H1 (cell line): ENCODE data around the gene DPY19L3. TPM values are rescaled to one million over a fixed set of nuclear protein-coding genes. Genes with fewer than 3 reads are reported as not detected.

ENCODE experiments used
- CTCF ChIA-PET: fragments of 300-600 bp; sonication (Branson Sonifier 250); formaldehyde crosslinking; loops from one replicate; lab custom pipeline; 2021; ENCODE audit not compliant: partially characterized antibody; lab: Charles Lee
- POLR2A ChIA-PET: fragments of 300-600 bp; sonication (Branson Sonifier 250); formaldehyde crosslinking; loops from one replicate; lab custom pipeline; 2021; ENCODE audit warnings: inconsistent platforms; ENCODE audit not compliant: partially characterized antibody; lab: Charles Lee
- DNase-seq, 2 experiments: peaks; one replicate each; pipeline versions ENCODE4 v3.0.0 to v3.0.0-alpha.2; 2010 to 2022; ENCODE audit warnings: low spot score in 2 of 2, low read depth in 1 of 2, mixed read lengths in 1 of 2
- FAIRE-seq: peaks from 2 replicates; lab custom pipeline; 2011; peaks lifted over from hg19 to GRCh38; lab: Jason Lieb, UNC
- H2AFZ ChIP-seq: 2 replicates; pipeline ENCODE4 v1.8.1; 2012; ENCODE audit warnings: low read length, inconsistent platforms
- H2AK5ac ChIP-seq: 2 replicates; pipeline ENCODE4 v1.6.1; 2013; ENCODE audit warnings: low read depth, low read length
- H2BK120ac ChIP-seq: replicated peaks from 2 replicates; pipeline ENCODE3; 2013; ENCODE audit warnings: low read depth, low read length, inconsistent platforms
- H2BK12ac ChIP-seq: 2 replicates; pipeline ENCODE4 v1.6.1; 2013; ENCODE audit warnings: low read depth, low read length
- H2BK15ac ChIP-seq: 2 replicates; pipeline ENCODE4 v1.6.1; 2013; ENCODE audit warnings: low read length
- H2BK20ac ChIP-seq: 2 replicates; pipeline ENCODE4 v1.6.1; 2013; ENCODE audit warnings: low read length
- H2BK5ac ChIP-seq: 2 replicates; pipeline ENCODE4 v1.6.1; 2013; ENCODE audit warnings: low read depth, low read length
- H3K14ac ChIP-seq: 2 replicates; pipeline ENCODE4 v1.6.1; 2013; ENCODE audit warnings: inconsistent platforms; ENCODE audit not compliant: insufficient read length
- H3K18ac ChIP-seq: 2 replicates; pipeline ENCODE4 v1.6.1; 2013; ENCODE audit warnings: low read length; ENCODE audit errors: extremely low read depth
- H3K23ac ChIP-seq: 2 replicates; pipeline ENCODE4 v1.6.1; 2013; ENCODE audit warnings: inconsistent platforms; ENCODE audit not compliant: insufficient read length
- H3K23me2 ChIP-seq: 2 replicates; pipeline ENCODE4 v1.6.1; 2013; ENCODE audit warnings: low read depth, low read length
- H3K27ac ChIP-seq: 2 replicates; pipeline ENCODE4 v1.6.1; 2011; ENCODE audit warnings: low read depth, low read length, inconsistent platforms
- H3K27me3 ChIP-seq, 4 experiments: replicated peaks in 1 of 4; 1 replicate in 1 of 4; 2 replicates in 3 of 4; pipeline versions ENCODE4 v1.6.1 to v1.8.1; 2011 to 2013; ENCODE audit warnings: low read length in 3 of 4, mild to moderate bottlenecking in 3 of 4, inconsistent platforms in 2 of 4, mixed read lengths in 2 of 4, moderate library complexity in 1 of 4; ENCODE audit not compliant: control insufficient read depth in 3 of 4, insufficient read depth in 3 of 4; ENCODE audit errors: extremely low read depth in 1 of 4
- H3K36me3 ChIP-seq, 4 experiments: 2 replicates each; pipeline versions ENCODE4 v1.6.1 to v1.8.1; 2011 to 2013; ENCODE audit warnings: mild to moderate bottlenecking in 4 of 4, low read length in 3 of 4, moderate library complexity in 2 of 4, control low read depth in 1 of 4, inconsistent platforms in 1 of 4; ENCODE audit not compliant: insufficient read depth in 4 of 4, control insufficient read depth in 2 of 4
- H3K4ac ChIP-seq: replicated peaks from 2 replicates; pipeline ENCODE3; 2013; ENCODE audit warnings: low read length, low read depth, mixed read lengths, inconsistent platforms; ENCODE audit not compliant: insufficient read length
- H3K4me1 ChIP-seq, 4 experiments: replicated peaks in 1 of 4; 1 replicate in 1 of 4; 2 replicates in 3 of 4; pipeline versions ENCODE4 v1.6.1 to v1.8.1; 2011 to 2013; ENCODE audit warnings: low read length in 3 of 4, inconsistent platforms in 2 of 4, mixed read lengths in 1 of 4; ENCODE audit not compliant: insufficient read depth in 4 of 4, control insufficient read depth in 3 of 4
- H3K4me2 ChIP-seq, 2 experiments: 2 replicates each; pipeline versions ENCODE4 v1.6.1 to v1.8.1; 2011 to 2013; ENCODE audit warnings: low read depth in 2 of 2, low read length in 2 of 2, control low read depth in 1 of 2, inconsistent platforms in 1 of 2, mild to moderate bottlenecking in 1 of 2; ENCODE audit not compliant: insufficient read depth in 1 of 2
- H3K4me3 ChIP-seq, 4 experiments: fragments of 200-600, 300-600 bp in 1 of 4; sonication (generic), shearing (Covaris generic), sonication (Bioruptor Twin) in 1 of 4; 2 replicates each; pipeline versions ENCODE4 v1.5.1 to v1.8.1; 2011 to 2016; ENCODE audit warnings: low read length in 4 of 4, low read depth in 3 of 4, control low read depth in 2 of 4, inconsistent platforms in 2 of 4, mild to moderate bottlenecking in 2 of 4, mixed read lengths in 1 of 4, moderate library complexity in 1 of 4; ENCODE audit not compliant: insufficient read depth in 2 of 4; ENCODE audit errors: extremely low read depth in 1 of 4
- H3K56ac ChIP-seq: replicated peaks from 2 replicates; pipeline ENCODE3; 2013; ENCODE audit warnings: low read depth, mild to moderate bottlenecking, mixed read lengths, low read length, inconsistent platforms; ENCODE audit not compliant: insufficient read length
- H3K79me1 ChIP-seq: 2 replicates; pipeline ENCODE4 v1.6.1; 2013; ENCODE audit warnings: low read depth, low read length, control low read depth
- H3K79me2 ChIP-seq, 2 experiments: 2 replicates each; pipeline versions ENCODE4 v1.6.1 to v1.8.1; 2012 to 2013; ENCODE audit warnings: low read length in 2 of 2, mild to moderate bottlenecking in 2 of 2, inconsistent platforms in 1 of 2; ENCODE audit not compliant: insufficient read depth in 2 of 2, control insufficient read depth in 1 of 2
- H3K9ac ChIP-seq, 4 experiments: replicated peaks in 1 of 4; 1 replicate in 1 of 4; 2 replicates in 3 of 4; pipeline versions ENCODE4 v1.6.1 to v1.8.1; 2011 to 2013; ENCODE audit warnings: low read depth in 3 of 4, low read length in 3 of 4, control low read depth in 2 of 4, mild to moderate bottlenecking in 2 of 4, moderate library complexity in 2 of 4, inconsistent platforms in 1 of 4; ENCODE audit errors: extremely low read depth in 1 of 4
- H3K9me3 ChIP-seq, 2 experiments: 2 replicates each; pipeline versions ENCODE4 v1.6.1 to v1.8.1; 2012 to 2013; ENCODE audit warnings: mild to moderate bottlenecking in 2 of 2, moderate library complexity in 2 of 2, control low read depth in 1 of 2, inconsistent platforms in 1 of 2, low read depth in 1 of 2, low read length in 1 of 2, mixed read lengths in 1 of 2; ENCODE audit not compliant: insufficient read depth in 2 of 2
- H4K20me1 ChIP-seq, 2 experiments: replicated peaks in 1 of 2; 2 replicates each; pipeline versions ENCODE3 to v1.8.1; 2011 to 2013; ENCODE audit warnings: inconsistent platforms in 2 of 2, low read length in 2 of 2, mild to moderate bottlenecking in 1 of 2; ENCODE audit not compliant: insufficient read depth in 2 of 2, control insufficient read depth in 1 of 2
- H4K5ac ChIP-seq: 2 replicates; pipeline ENCODE4 v1.6.1; 2013; ENCODE audit warnings: low read length, low read depth, mixed read lengths, inconsistent platforms; ENCODE audit not compliant: insufficient read length
- H4K8ac ChIP-seq: 2 replicates; pipeline ENCODE4 v1.8.0; 2013; ENCODE audit warnings: mild to moderate bottlenecking, moderate library complexity, low read length, inconsistent platforms; ENCODE audit not compliant: insufficient read depth; ENCODE audit errors: extremely low read depth
- H4K91ac ChIP-seq: replicated peaks from 2 replicates; pipeline ENCODE3; 2013; ENCODE audit warnings: low read length, mixed read lengths, inconsistent platforms; ENCODE audit not compliant: insufficient read length
- CHD2 ChIP-seq: IDR thresholded peaks from 2 replicates; pipeline ENCODE4 v1.6.1; 2012; ENCODE audit warnings: low read length, improper control_type of control experiment
- EP300 ChIP-seq, 2 experiments: IDR thresholded peaks; 1 replicate in 1 of 2; 2 replicates in 1 of 2; pipeline ENCODE4 v1.6.1; 2011 to 2012; ENCODE audit warnings: low read depth in 2 of 2, low read length in 2 of 2, mild to moderate bottlenecking in 2 of 2, borderline replicate concordance in 1 of 2, inconsistent platforms in 1 of 2, moderate library complexity in 1 of 2
- JUN ChIP-seq: IDR thresholded peaks from 2 replicates; pipeline ENCODE4 v1.6.1; 2011; ENCODE audit warnings: low read depth, mild to moderate bottlenecking, improper control_type of control experiment, low read length
- POLR2A ChIP-seq, 2 experiments: IDR thresholded peaks; 1 replicate in 1 of 2; 2 replicates in 1 of 2; pipeline ENCODE4 v1.6.1; 2011; ENCODE audit warnings: low read depth in 2 of 2, low read length in 2 of 2, mild to moderate bottlenecking in 2 of 2; ENCODE audit errors: control extremely low read depth in 1 of 2
- RBBP5 ChIP-seq: IDR thresholded peaks from 2 replicates; pipeline ENCODE4 v1.7.1; 2012; ENCODE audit warnings: low read depth, mild to moderate bottlenecking, inconsistent platforms, low read length, moderate library complexity, borderline replicate concordance
- RNF2 ChIP-seq: fragments of 200-900, 300-1000 bp; sonication (generic); IDR thresholded peaks from 2 replicates; pipeline ENCODE4 v1.7.1; 2016; ENCODE audit warnings: borderline replicate concordance, low read depth, mild to moderate bottlenecking, antibody characterized with exemption, low read length; ENCODE audit not compliant: poor library complexity, severe bottlenecking; ENCODE audit errors: missing control alignments
- SAP30 ChIP-seq: fragments of 300-600 bp; sonication (generic); IDR thresholded peaks from 2 replicates; pipeline ENCODE4 v1.7.1; 2012; ENCODE audit warnings: low read length, moderate library complexity, mild to moderate bottlenecking, inconsistent platforms; ENCODE audit not compliant: insufficient read depth, insufficient replicate concordance
- YY1 ChIP-seq: IDR thresholded peaks from 2 replicates; pipeline ENCODE4 v1.6.1; 2011; ENCODE audit warnings: low read depth, mild to moderate bottlenecking, low read length
- ZNF274 ChIP-seq: IDR thresholded peaks from 2 replicates; pipeline ENCODE4 v1.7.0; 2012; ENCODE audit warnings: low read length, borderline replicate concordance; ENCODE audit errors: extremely low read depth
- WGBS, 2 experiments: shearing (Covaris generic) in 1 of 2; methylation state at CpG; one replicate each; pipeline versions ENCODE4 v1.1.6 to v1.1.7; 2013 to 2015; ENCODE audit warnings: low lambda C conversion rate in 2 of 2, mixed read lengths in 2 of 2, inconsistent platforms in 1 of 2, low coverage in 1 of 2, missing lambda C conversion rate in 1 of 2; ENCODE audit not compliant: insufficient replicate concordance in 2 of 2, insufficient coverage in 1 of 2, insufficient read length in 1 of 2; ENCODE audit errors: extremely low coverage in 1 of 2, missing lambda C conversion rate in 1 of 2; 5-methylcytosine and 5-hydroxymethylcytosine counted together
- polyA plus RNA-seq, 7 experiments: library from polyadenylated mRNA; depleted of rRNA in 3 of 7; stranded (reverse) in 5 of 7; unstranded in 2 of 7; fragments of >200 nt in 5 of 7; fragments of 200-250 nt in 2 of 7; gene quantifications; 1 replicate in 5 of 7; 2 replicates in 1 of 7; 4 replicates in 1 of 7; pipeline versions ENCODE4 v1.2.1 to v1.2.3, GENCODE V29; 2011 to 2013; ENCODE audit warnings: missing spikeins in 2 of 7, mixed read lengths in 2 of 7
- total RNA-seq: library from RNA; stranded (reverse); fragmentation: NEBNext Ultra II Directional; extraction: Animal tissue kit (Norgen Biotek cat#: 25700); gene quantifications from 2 replicates; pipeline ENCODE4 v1.2.1, GENCODE V29; 2021

Gene DPY19L3
- total and polyA plus RNA-seq, 2 of the 8 experiments (the other 6 are each of a cell fraction or from before 2014, with no cell fraction given): 35.3 to 60.2 TPM

DNA sequence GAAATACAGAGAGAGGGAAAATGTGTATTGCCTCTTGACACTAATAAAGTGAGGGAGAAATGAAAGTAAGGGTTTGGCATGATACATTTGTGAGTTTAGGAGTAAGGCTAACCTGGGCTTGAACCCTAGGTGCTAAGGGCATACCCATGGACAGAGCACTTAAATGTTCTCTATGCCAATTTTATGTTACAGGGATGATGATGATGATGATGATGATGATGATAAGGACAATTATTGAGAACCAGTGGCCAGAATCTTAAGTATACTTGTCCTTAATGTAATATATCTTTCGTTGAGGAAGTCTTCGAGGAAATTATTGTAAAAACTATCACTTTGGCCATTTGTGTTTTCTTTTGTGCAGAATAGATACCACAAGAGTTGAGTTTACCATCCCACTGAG is 33.2 kb downstream of the DPY19L3 start:
- Histone ChIP-seq H3K4ac (no peak overlapping the region), H3K56ac (no peak overlapping the region), H3K23ac (no peak overlapping the region), H3K9ac (no peak overlapping the region), H4K20me1 (peaks cover 2 to 3% of the 10 kb centered on the region in 2 experiments), H4K91ac (no peak overlapping the region), H3K4me2 (no peak overlapping the region), H3K14ac (no peak overlapping the region), H3K79me1 (no peaks in the 10 kb centered on the region; the same call in 1 of the 2 replicates), H3K4me3 (no peak overlapping the region), H3K18ac (no peak overlapping the region), H3K27me3 (no peaks in the 10 kb centered on the region), H2AFZ (no peak overlapping the region), H3K4me1 (no peaks in the 10 kb centered on the region), H2BK15ac (no peak overlapping the region), H2BK12ac (no peak overlapping the region), H3K23me2 (no peaks in the 10 kb centered on the region), H4K5ac (no peak overlapping the region), H3K9me3 (no peaks in the 10 kb centered on the region), H2AK5ac (no peak overlapping the region), H3K36me3 (peaks cover 0 to 37% (median 8%) of the 10 kb centered on the region in 4 experiments; a peak in 7 of 8 replicates), H2BK20ac (no peak overlapping the region), H4K8ac (no peak overlapping the region), H2BK120ac (no peak overlapping the region), H2BK5ac (no peak overlapping the region), H3K79me2 (no peaks in the 10 kb centered on the region), H3K27ac (no peak overlapping the region)
- FAIRE-seq: no peak
- TF ChIP-seq EP300 (IDR thresholded peaks at IDR 0.05; ENCODE audit: borderline replicate concordance in 1 of 2, low read depth in 2 of 2, low read length in 2 of 2): no peak
- no peak for TF ChIP-seq POLR2A (IDR thresholded peaks at IDR 0.05; ENCODE audit: control extremely low read depth in 1 of 2, low read depth in 2 of 2, low read length in 2 of 2)
- TF ChIP-seq ZNF274: no peak
- TF ChIP-seq RNF2: no peak
- no peak for TF ChIP-seq CHD2
- no peak for TF ChIP-seq RBBP5
- TF ChIP-seq JUN: no peak
- TF ChIP-seq YY1: no peak
- no peak for TF ChIP-seq SAP30
- CTCF ChIA-PET: no interaction called here
- DNase-seq: no peak
- WGBS, 2 experiments: 82% methylated on average over 2 of the region's 2 CpGs; no CpG with 5 or more reads in 1 of the 2 experiments
- POLR2A ChIA-PET: no interaction called here
